ENCODE measurements around the gene ANKRD12. TPM values are rescaled to one million over a fixed set of nuclear protein-coding genes. Genes with fewer than 3 reads are reported as not detected.

ANKRD12 gene
- total RNA-seq, 1 experiment from 2014 or later = 43.4 TPM

DNA sequence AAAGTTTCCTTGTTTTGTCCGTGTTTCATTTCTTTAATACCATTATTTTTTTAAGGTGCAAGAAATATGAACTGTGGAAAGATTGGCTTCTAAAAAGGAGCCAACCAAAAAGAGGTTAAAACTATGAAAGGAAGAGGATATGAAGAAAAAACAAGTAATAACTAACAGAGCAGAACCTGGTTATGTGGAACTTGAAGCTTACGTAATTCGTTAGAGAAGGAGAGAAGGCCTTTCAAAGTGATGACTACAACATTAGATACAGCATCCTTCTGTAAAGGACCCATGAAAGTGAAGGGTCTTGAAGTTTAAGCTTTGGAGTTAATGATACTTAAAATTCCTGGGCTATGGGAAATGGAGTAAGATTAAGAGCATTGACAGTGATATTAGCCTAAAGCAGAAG lies 84.5 kb downstream of the ANKRD12 start:
- POLR2A ChIA-PET = no interaction called here

More for the DNA sequence above, 84.5 kb downstream of the ANKRD12 start:
- no peaks in the 10 kb centered on the region for H3K9me3 Mint-ChIP-seq
- no peak for ATAC-seq
- no peak for DNase-seq (ENCODE audit: low spot score)
- no peak overlapping the region for H3K4me3 Mint-ChIP-seq
- no peak overlapping the region for H3K27ac Mint-ChIP-seq
- no peaks in the 10 kb centered on the region for H3K4me1 Mint-ChIP-seq
- CTCF ChIA-PET = interaction anchor here (1.2 to 1.8 kb wide), 2 partner anchors 13 to 145 kb away, joined by 3 to 6 read pairs; no protein-coding TSS in a partner anchor
- H3K36me3 Mint-ChIP-seq = peaks cover 28% of the 10 kb centered on the region
- no peaks in the 10 kb centered on the region for H3K27me3 Mint-ChIP-seq (ENCODE audit: low read depth)
- no peak for TF ChIP-seq ARID4B (CRISPR knock-in tag; IDR thresholded peaks at IDR 0.05; ENCODE audit: borderline replicate concordance)
- TF ChIP-seq PRRX2 (CRISPR knock-in tag; IDR thresholded peaks at IDR 0.05) = no peak
- TF ChIP-seq FOXK1 (CRISPR knock-in tag; IDR thresholded peaks at IDR 0.05) = no peak
- TF ChIP-seq, protein P1, sequence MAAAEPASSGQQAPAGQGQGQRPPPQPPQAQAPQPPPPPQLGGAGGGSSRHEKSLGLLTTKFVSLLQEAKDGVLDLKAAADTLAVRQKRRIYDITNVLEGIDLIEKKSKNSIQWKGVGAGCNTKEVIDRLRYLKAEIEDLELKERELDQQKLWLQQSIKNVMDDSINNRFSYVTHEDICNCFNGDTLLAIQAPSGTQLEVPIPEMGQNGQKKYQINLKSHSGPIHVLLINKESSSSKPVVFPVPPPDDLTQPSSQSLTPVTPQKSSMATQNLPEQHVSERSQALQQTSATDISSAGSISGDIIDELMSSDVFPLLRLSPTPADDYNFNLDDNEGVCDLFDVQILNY (CRISPR knock-in tag; IDR thresholded peaks at IDR 0.05) = no peak
- TF ChIP-seq ZNF396 (CRISPR knock-in tag; IDR thresholded peaks at IDR 0.05; ENCODE audit: borderline replicate concordance) = no peak
- TF ChIP-seq, protein P2, sequence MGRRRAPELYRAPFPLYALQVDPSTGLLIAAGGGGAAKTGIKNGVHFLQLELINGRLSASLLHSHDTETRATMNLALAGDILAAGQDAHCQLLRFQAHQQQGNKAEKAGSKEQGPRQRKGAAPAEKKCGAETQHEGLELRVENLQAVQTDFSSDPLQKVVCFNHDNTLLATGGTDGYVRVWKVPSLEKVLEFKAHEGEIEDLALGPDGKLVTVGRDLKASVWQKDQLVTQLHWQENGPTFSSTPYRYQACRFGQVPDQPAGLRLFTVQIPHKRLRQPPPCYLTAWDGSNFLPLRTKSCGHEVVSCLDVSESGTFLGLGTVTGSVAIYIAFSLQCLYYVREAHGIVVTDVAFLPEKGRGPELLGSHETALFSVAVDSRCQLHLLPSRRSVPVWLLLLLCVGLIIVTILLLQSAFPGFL (CRISPR knock-in tag; IDR thresholded peaks at IDR 0.05; ENCODE audit: borderline replicate concordance) = no peak
- TF ChIP-seq, protein P3, sequence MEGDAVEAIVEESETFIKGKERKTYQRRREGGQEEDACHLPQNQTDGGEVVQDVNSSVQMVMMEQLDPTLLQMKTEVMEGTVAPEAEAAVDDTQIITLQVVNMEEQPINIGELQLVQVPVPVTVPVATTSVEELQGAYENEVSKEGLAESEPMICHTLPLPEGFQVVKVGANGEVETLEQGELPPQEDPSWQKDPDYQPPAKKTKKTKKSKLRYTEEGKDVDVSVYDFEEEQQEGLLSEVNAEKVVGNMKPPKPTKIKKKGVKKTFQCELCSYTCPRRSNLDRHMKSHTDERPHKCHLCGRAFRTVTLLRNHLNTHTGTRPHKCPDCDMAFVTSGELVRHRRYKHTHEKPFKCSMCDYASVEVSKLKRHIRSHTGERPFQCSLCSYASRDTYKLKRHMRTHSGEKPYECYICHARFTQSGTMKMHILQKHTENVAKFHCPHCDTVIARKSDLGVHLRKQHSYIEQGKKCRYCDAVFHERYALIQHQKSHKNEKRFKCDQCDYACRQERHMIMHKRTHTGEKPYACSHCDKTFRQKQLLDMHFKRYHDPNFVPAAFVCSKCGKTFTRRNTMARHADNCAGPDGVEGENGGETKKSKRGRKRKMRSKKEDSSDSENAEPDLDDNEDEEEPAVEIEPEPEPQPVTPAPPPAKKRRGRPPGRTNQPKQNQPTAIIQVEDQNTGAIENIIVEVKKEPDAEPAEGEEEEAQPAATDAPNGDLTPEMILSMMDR (IDR thresholded peaks at IDR 0.05) = no peak
- TF ChIP-seq ZNF281 (CRISPR knock-in tag; IDR thresholded peaks at IDR 0.05) = no peak
- TF ChIP-seq RORB (CRISPR knock-in tag; IDR thresholded peaks at IDR 0.05) = no peak
- TF ChIP-seq JAZF1 (CRISPR knock-in tag; IDR thresholded peaks at IDR 0.05) = no peak
- TF ChIP-seq ZNF232 (CRISPR knock-in tag; IDR thresholded peaks at IDR 0.05) = no peak
- no peak for TF ChIP-seq ZNF671 (CRISPR knock-in tag; IDR thresholded peaks at IDR 0.05)
- TF ChIP-seq ZNF263 (CRISPR knock-in tag; IDR thresholded peaks at IDR 0.05; ENCODE audit: low read depth) = no peak
